Body of pancreas (tissue), 4 donors: ENCODE data around the gene ZFP36L1. TPM values are rescaled to one million over a fixed set of nuclear protein-coding genes. Genes with fewer than 3 reads are reported as not detected.

ENCODE experiments used
- ATAC-seq: fragments of 150-250 bp; one replicate; pipeline ENCODE4 v1.9.1; 2016
- DNase-seq, 4 donors: peaks; one replicate each; pipeline ENCODE4 v3.0.0-alpha.2; 2019
- H3K27ac ChIP-seq, 4 donors: fragments of 200-600 bp; sonication (generic); 1 replicate in 3 of 4; 2 replicates in 1 of 4; pipeline versions ENCODE4 v1.5.1 to v1.6.1; 2016 to 2019; ENCODE audit warnings: mild to moderate bottlenecking in 1 of 4, mixed read lengths in 1 of 4, moderate library complexity in 1 of 4
- H3K27me3 ChIP-seq, 2 donors: fragments of 200-600 bp; sonication (generic); one replicate each; pipeline ENCODE4 v1.6.0; 2016; ENCODE audit warnings: mild to moderate bottlenecking in 1 of 2
- H3K36me3 ChIP-seq, 2 donors: fragments of 200-600 bp; sonication (generic); replicated peaks in 1 of 2; 2 replicates each; pipeline ENCODE4 v1.5.1; 2016; ENCODE audit warnings: low read depth in 2 of 2; ENCODE audit not compliant: insufficient read depth in 1 of 2
- H3K4me1 ChIP-seq: fragments of 200-600 bp; sonication (generic); one replicate; pipeline ENCODE4 v1.6.0; 2016
- H3K4me3 ChIP-seq, 2 donors: fragments of 200-600 bp; sonication (generic); 1 replicate in 1 of 2; 2 replicates in 1 of 2; pipeline ENCODE4 v1.5.1; 2016 to 2019
- H3K9me3 ChIP-seq, 3 donors: fragments of 200-600 bp; sonication (generic); 1 replicate in 2 of 3; 2 replicates in 1 of 3; pipeline ENCODE4 v1.5.1; 2016
- POLR2A ChIP-seq, 3 donors: fragments of 450-650 bp; IDR thresholded peaks; one replicate each; pipeline ENCODE4 v1.6.1; 2016; ENCODE audit warnings: antibody characterized with exemption in 3 of 3, mild to moderate bottlenecking in 2 of 3
- WGBS, 2 donors: methylation state at CpG; one replicate each; pipeline ENCODE4 v1.1.5; 2017; 5-methylcytosine and 5-hydroxymethylcytosine counted together
- intact Hi-C: fragments of 100-400 bp; cut with DNase I; formaldehyde crosslinking; loops from one replicate; pipeline ENCODE4 v1.15.1; 2023
- total RNA-seq, 2 donors: library from RNA; depleted of rRNA; stranded (reverse); fragments of >200 nt; gene quantifications; one replicate each; pipeline ENCODE4 v1.1.0, GENCODE V29; 2016
- TF ChIP-seq, protein P1 (sequence below), 7 experiments: fragments of 450-650 bp in 4 of 7; fragments of 200-600 bp in 3 of 7; sonication (generic) in 3 of 7; IDR thresholded peaks; one replicate each; pipeline ENCODE4 v1.5.1; 2016 to 2019; ENCODE audit warnings: antibody characterized with exemption in 7 of 7

ZFP36L1 gene
- total RNA-seq, 2 donors from 2014 or later, result 155 to 365 TPM

- WGBS, 2 donors, result 34 to 67% methylated on average over 2 of the region's 2 CpGs
- ATAC-seq (no peak), DNase-seq (no peak)
- Histone ChIP-seq H3K4me3 (no peak overlapping the region), H3K9me3 (no peaks in the 10 kb centered on the region), H3K27ac (peak overlapping the region; percentile 95 to 100 (median 98)), H3K4me1 (peaks cover 62% of the 10 kb centered on the region), H3K27me3 (no peaks in the 10 kb centered on the region), H3K36me3 (no peaks in the 10 kb centered on the region)
- TF ChIP-seq, protein P1, sequence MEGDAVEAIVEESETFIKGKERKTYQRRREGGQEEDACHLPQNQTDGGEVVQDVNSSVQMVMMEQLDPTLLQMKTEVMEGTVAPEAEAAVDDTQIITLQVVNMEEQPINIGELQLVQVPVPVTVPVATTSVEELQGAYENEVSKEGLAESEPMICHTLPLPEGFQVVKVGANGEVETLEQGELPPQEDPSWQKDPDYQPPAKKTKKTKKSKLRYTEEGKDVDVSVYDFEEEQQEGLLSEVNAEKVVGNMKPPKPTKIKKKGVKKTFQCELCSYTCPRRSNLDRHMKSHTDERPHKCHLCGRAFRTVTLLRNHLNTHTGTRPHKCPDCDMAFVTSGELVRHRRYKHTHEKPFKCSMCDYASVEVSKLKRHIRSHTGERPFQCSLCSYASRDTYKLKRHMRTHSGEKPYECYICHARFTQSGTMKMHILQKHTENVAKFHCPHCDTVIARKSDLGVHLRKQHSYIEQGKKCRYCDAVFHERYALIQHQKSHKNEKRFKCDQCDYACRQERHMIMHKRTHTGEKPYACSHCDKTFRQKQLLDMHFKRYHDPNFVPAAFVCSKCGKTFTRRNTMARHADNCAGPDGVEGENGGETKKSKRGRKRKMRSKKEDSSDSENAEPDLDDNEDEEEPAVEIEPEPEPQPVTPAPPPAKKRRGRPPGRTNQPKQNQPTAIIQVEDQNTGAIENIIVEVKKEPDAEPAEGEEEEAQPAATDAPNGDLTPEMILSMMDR (IDR thresholded peaks at IDR 0.05), result no peak
- intact Hi-C loops, result no loop called here
These were observed 21.3 kb upstream of the ZFP36L1 start for GRCh38 chr14:68814238-68814538.

DNA sequence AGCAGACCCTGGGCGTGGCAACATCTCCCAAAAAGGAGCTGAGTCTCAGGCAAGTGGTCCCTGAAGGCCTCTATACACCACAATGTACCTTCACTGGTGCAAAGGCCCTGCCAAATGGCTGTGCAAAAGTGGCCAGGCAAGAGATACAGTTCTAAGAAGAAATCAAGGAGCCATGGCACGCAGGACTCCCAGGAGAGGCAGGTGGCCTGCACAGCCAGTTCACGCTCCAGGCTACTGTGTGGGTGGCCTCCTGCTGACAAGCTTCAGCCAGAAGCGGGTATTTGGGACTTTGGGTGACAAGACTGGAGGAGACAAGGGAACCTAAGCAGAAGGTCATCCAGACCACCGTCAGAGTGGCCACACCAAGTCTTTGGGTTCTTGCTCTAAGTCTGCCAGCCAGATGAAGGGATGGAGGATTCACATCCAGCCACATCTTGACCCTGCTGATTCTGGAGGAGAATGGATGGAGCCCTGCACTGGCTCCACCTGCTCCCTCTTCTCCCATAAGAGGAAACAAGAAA, 20.5 kb upstream of the ZFP36L1 start:
- Histone ChIP-seq H3K4me1 (peaks cover 70% of the 10 kb centered on the region), H3K36me3 (no peaks in the 10 kb centered on the region), H3K27me3 (no peaks in the 10 kb centered on the region), H3K27ac (peak overlapping the region in 3 of 4 donors; percentile 95 to 99 (median 97)), H3K9me3 (no peaks in the 10 kb centered on the region), H3K4me3 (no peak overlapping the region)
- intact Hi-C loops, result no loop called here
- DNase-seq (no peak), ATAC-seq (no peak)
- TF ChIP-seq, protein P1 (IDR thresholded peaks at IDR 0.05), result no peak
- no peak for TF ChIP-seq POLR2A (IDR thresholded peaks at IDR 0.05)
- 71 to 78% methylated on average over 4 to 5 of the region's 5 CpGs for WGBS, 2 donors

DNA sequence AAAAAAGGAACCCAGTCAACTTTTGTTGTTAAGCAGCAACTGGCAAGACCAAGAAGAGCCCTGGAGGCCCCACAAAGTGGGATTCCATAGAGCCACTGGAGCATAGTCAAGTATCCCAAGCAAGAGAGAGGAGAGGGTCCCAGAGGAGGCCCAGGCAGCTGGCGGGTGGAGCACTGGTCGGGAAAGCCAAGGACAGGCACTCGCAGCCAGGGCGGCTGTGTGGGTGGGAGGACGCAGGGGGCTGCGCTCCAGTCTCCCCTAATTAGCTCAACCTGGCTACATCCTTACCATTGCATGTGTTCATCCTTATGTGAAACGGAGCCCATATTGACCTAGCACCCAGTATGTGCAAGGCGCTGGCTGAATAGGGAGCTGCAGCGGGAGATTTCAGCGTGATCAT, 18.3 kb upstream of the ZFP36L1 start:
- no peak for ATAC-seq
- DNase-seq, result no peak
- no peak for TF ChIP-seq POLR2A (IDR thresholded peaks at IDR 0.05)
- H3K27ac ChIP-seq, result no peak overlapping the region
- intact Hi-C loops, result no loop called here
- H3K27me3 ChIP-seq, result no peaks in the 10 kb centered on the region
- H3K4me3 ChIP-seq, result no peak overlapping the region
- no peaks in the 10 kb centered on the region for H3K36me3 ChIP-seq
- 90 to 93% methylated on average over 9 to 10 of the region's 10 CpGs for WGBS, 2 donors
- no peaks in the 10 kb centered on the region for H3K9me3 ChIP-seq
- peaks cover 84% of the 10 kb centered on the region for H3K4me1 ChIP-seq

GRCh38 chr14:68810173-68811153, 17.6 kb upstream of the ZFP36L1 start:
- intact Hi-C loops, result no loop called here
- TF ChIP-seq POLR2A (IDR thresholded peaks at IDR 0.05), result no peak
- TF ChIP-seq, protein P1 (IDR thresholded peaks at IDR 0.05), result no peak
- peak; percentile 72 to 86 (median 77) for DNase-seq
- no peaks in the 10 kb centered on the region for H3K9me3 ChIP-seq
- peaks cover 81% of the 10 kb centered on the region for H3K4me1 ChIP-seq
- peak overlapping the region; percentile 39 to 71 (median 54) for H3K27ac ChIP-seq
- no peaks in the 10 kb centered on the region for H3K27me3 ChIP-seq
- no peak overlapping the region for H3K4me3 ChIP-seq
- ATAC-seq, result peak; percentile 34
- H3K36me3 ChIP-seq, result no peaks in the 10 kb centered on the region
- 75 to 81% methylated on average over 8 of the region's 8 CpGs for WGBS, 2 donors

DNA sequence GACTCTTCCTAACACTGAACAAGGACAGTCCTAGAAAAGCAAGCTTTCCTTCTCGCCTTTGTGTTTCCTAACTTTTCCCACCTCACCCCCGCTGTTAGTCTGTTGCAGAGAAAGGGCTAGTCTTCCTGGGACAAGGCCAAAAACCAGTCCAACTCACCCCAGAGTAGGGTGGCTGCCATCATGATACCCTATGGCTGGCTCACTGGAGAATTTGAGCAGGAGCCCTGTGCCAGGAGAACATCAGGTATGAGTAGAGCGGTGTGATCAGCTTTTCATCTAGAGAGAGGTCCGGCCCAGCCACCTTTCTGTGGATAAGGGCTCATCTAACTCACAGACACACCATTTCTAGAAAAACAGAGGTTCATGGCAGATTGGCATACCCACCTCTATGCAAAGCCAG, 16.7 kb upstream of the ZFP36L1 start:
- WGBS, 2 donors, result 71 to 87% methylated on average over 4 of the region's 4 CpGs
- DNase-seq, result peak in 1 of 4 donors; percentile 9
- Histone ChIP-seq H3K9me3 (no peaks in the 10 kb centered on the region), H3K4me1 (peaks cover 72% of the 10 kb centered on the region), H3K36me3 (no peaks in the 10 kb centered on the region), H3K4me3 (no peak overlapping the region), H3K27me3 (no peaks in the 10 kb centered on the region), H3K27ac (peak overlapping the region; percentile 39 to 71 (median 54))
- TF ChIP-seq POLR2A (IDR thresholded peaks at IDR 0.05), result no peak
- TF ChIP-seq, protein P1 (IDR thresholded peaks at IDR 0.05), result no peak
- intact Hi-C loops, result no loop called here
- no peak for ATAC-seq
